GM19239 (cell line): ENCODE results near the gene ZNF799.
"Not testable (repeated sequence)": the region's sequence is repeated elsewhere in the genome, so short reads cannot be mapped to it uniquely, and the experiment has no call there.

Experiments used
- DNase-seq: peaks from one replicate; pipeline ENCODE4 v3.0.0; 2011; ENCODE audit warnings: low spot score; ENCODE audit not compliant: insufficient read length
- FAIRE-seq: peaks from 2 replicates; lab custom pipeline; 2011; peaks lifted over from hg19 to GRCh38; lab: Jason Lieb, UNC

Gene ZNF799

DNA sequence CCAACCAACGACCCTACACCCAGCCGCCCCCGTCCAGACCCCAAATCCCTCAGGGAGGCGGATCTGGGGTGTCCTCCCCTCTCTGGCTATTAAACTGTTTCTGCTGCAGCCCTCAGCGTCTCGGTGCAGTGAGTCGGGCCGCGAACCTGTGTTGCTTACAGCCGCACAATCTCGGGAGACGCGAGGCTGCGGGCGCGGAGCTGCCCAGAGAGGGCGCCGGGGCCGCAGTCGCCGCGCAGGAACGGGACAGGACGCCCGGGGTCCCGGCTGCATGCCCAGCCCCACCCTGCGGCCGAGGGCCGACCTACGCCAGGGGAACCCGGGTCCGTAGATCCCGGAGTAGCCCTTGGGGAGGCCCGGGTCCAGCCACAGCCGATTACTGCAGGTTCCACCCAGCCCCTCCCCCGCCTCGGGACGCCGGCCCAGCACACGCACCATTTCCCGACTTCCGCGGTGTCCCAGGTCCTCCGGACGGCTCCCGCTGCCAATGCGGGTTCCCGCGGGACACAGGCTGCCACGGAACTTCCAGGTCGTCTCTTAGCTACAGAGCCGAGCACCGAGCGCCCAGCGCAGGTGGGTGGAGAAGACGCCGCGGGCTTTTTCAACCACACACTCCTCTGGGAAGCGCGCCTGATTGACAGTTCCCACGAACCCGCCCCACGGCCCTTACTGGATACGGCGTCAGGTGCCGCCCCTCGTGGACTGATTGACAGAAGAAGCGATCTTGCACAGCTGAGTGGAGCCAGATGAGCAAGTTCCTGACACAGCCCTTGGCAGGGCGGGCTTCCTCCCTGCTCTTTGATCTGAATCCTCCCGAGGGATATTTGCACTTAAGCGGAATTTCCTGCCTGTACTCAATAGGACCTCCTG, at the start of gene ZNF799:
Gene ZNF799, minus strand, starts transcription at position 639 of the 870 bp plus-strand sequence. Its CDS starts 201 bp downstream, at position 438.
- DNase-seq = peak; percentile 61
- FAIRE-seq = peak; percentile 95

DNA sequence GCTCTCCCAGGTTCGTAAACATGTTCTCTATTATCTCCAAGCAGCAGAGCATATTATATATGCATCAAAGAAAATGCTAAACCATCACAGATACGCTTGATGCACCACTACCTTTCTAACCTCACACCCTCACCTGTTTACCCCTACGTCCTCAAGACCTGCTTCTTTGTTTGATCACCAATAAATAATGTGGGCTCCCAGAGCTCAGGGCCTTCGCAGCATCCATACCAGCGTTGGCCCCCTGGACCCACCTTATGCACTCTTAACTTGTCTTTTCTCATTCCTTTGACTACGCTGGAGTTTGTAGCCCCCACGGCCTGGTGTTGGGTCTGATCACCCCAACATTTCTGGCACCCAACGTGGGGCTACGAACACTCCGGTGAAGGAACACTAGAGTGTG, 49.8 kb upstream of the ZNF799 start:
- DNase-seq (no peak), FAIRE-seq (no peak)

DNA sequence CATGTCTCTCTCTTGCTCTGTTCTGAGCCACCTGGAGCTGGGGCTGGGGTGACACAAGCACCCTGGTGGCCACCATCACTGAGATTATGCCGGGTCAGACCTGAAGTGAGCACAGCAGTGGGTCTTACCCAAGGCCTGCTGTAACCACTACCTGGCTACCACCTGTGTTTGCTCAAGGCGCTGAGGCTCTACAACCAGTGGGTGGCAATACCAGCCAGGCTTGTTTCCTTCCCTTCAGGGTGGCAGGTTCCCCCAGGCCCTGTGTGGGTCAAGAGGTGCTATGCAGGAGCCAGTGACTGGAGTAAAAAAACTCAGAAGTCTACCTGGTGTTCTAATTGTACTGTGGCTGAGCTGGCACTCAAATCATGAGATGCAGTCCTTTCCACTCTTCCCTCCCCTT, 47.7 kb upstream of the ZNF799 start:
- FAIRE-seq = no peak
- DNase-seq = no peak

DNA sequence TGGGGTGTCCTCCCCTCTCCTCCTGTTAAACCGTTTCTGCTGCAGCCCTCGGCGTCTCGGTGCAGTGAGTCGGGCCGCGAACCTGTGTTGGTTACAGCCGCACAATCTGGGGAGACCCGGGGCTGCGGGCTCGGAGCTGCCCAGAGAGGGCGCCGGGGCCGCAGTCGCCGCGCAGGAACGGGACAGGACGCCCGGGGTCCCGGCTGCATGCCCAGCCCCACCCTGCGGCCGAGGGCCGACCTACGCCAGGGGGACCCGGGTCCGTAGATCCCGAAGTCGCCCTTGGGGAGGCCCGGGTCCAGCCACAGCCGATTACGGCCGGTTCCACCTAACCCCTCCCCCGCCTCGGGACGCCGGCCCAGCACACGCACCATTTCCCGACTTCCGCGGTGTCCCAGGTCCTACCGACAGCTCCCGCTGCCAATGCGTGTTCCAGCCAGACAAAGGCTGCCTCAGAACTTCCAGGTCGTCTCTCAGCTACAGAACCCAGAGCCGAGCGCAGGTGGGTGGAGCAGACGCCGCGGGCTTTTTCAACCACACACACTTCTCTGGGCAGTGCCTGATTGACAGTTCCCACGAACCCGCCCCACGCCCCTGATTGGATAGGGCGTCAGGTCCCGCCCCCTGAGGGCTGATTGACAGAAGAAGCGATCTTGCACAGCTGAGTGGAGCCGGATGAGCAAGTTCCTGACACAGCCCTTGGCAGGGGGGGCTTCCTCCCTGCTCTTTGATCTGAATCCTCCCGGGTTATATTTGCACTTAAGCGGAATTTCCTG, 39.7 kb upstream of the ZNF799 start, which contains the start of gene ZNF443:
Gene ZNF443, minus strand, starts transcription at position 481 of the 776 bp plus-strand sequence. Its CDS starts 107 bp downstream, at position 374.
- DNase-seq (peak; percentile 62), FAIRE-seq (peak; percentile 96)

DNA sequence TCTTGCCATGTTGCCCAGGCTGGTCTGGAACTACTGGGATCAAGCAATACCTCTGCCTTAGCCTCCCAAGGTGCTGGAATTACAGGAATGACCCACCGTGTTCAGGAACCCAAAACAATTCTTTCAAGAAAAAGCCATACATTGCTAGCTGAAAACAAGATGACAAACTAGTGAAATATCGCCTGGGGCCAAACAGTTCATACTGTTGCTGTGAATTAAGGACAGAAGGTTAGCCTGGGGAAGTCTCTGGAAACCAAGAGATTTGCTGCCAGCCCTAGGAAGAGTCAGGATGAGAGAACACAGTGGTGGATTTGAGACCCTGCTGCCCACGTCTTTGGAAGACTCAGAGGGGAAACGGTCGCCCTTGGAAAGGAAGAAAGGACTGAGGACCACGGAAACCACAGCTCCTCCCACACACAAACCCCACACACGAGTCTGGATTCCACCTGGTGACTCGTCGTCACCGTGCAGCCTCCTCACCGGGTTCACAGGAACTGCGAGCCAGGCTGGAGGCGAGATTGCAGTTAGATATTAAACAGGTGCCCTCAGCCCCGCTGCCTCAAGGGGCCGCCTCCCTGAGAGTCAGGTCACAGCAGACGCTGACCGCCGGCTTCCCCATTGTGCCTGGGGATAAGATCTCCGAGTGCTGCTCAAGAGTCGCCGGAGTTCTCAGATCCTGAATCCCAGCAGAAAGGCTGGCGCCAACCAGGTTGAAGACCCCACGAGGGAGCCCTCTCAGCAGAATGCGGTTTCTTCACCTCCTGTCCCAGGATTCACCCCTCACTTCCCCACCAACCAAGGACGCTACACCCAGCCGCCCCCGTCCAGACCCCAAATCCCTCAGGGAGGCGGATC, 38.8 kb upstream of the ZNF799 start:
- not testable (repeated sequence) for DNase-seq
- FAIRE-seq = peak; percentile 92

DNA sequence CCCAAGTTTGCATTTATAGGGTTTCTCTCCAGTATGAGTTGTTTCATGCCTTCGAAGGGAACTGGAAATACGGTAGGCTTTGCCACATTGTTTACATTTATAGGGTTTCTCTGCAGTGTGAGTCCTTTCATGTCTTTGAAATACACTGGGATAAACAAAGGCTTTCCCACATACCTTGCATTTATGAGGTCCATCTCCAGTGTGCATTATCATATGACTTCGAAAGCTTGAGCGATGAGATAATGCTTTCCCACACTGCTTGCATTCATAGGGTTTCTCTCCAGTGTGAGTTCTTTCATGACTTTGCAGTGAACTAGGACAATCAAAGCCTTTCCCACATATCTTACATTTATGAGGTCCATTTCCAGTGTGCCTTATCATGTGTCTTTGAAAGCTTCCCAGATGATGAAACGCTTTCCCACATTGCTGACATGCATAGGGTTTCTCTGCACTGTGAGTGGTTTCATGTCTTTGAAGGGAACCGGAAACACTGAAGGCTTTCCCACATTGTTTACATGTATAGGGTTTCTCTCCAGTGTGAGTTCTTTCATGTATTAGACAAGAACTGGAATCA, 29.7 kb upstream of the ZNF799 start:
- FAIRE-seq, DNase-seq: not testable (repeated sequence)

DNA sequence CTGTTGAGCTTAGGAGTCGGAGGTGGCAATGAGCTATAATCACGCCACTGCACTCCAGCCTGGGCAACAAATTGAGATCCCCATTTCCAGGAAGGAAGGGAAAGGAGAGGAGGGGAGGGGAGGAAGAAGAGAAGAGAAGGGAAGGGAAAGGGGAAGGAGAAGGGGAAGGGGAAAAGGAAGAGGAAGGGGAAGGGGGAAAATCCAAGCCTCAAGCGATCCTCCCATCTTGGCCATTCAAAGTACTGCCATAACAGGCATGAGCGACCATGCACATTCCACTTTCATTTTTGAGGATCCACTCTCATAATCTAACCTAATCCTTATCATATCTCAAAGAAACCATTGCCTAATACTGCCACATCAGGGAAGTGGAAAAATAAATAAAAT, 24.8 kb upstream of the ZNF799 start:
- no peak for FAIRE-seq
- DNase-seq = no peak

DNA sequence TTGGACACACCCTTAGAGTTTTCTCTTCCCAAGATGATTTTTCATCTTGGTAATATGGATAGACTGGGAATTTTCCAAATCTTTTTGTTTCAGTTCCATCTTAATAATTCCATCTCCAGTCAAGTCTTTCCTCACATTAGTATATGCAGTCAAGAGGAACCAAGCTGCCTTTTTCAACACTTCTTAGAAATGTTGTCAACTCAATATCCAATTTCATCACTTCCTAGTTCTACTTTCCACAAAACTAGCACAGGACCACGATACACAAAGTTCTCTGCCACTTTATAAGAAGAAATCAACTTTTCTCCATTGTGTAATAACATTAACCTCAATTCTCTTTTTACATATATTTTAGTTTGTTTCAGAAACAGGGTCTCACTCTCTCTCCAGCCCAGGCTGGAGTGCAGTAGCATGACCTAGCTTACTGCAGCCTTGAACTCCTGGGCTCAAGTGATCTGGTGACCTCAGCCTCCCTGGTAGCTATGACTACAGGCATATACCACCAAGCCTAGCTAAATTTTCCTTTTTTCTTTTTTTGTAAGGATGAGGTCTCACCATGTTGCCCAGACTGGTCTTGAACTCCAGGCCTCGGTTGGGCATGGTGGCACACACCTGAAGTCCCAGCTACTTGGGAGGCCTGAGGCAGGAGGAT, 24.3 kb upstream of the ZNF799 start:
- no peak for DNase-seq
- FAIRE-seq = no peak

DNA sequence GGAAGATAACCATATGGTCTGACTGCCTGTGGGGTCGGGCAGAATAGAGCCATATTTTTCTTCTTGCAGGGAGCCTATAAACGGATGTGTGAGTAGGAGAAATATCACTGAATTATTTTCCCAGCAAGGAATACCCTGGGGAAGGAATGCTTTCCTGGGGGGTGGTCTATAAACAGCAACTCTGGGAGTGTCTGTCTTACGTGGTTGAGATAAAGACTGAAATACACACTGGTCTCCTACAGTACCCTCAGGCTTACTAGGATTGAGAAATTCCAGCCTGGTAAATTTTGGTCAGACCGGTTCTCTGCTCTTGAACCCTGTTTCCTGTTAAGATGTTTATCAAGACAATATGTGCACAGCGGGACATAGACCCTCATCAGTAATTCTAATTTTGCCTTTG, 16.2 kb upstream of the ZNF799 start:
- FAIRE-seq, DNase-seq: not testable (repeated sequence)

DNA sequence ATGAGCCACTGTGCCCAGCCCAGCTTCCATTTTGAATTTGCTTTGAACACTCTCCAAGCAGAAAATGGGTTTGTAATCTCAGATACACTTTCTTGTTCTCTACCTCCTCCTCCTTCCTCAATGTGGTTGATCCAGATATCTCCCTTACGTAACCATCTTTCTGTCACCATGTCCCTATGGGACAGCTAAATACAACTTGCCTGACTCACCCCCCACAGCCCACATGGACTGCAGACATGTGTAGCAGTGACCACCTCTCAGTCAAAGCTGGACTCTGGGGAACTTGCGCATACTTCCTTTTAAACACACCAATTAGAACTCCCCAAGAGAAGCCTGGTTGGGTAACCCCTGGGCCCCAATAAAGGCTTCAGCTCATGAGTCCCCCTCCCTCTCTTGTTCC, 10.8 kb upstream of the ZNF799 start:
- no peak for DNase-seq
- no peak for FAIRE-seq

DNA sequence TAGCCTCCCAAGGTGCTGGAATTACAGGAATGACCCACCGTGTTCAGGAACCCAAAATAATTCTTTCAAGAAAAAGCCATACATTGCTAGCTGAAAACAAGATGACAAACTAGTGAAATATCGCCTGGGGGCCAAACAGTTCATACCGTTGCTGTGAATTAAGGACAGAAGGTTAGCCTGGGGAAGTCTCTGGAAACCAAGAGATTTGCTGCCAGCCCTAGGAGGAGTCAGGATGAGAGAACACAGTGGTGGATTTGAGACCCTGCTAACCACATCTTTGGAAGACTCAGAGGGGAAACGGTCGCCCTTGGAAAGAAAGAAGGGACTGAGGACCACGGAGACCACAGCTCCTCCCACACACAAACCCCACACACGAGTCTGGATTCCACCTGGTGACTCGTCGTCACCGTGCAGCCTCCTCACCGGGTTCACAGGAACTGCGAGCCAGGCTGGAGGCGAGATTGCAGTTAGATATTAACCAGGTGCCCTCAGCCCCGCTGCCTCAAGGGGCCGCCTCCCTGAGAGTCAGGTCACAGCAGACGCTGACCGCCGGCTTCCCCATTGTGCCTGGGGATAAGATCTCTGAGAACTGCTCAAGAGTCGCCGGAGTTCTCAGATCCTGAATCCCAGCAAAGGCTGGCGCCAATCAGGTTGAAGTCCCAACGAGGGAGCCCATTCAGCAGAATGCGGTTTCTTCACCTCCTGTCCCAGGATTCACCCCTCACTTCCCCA, 1.0 kb downstream of the ZNF799 start:
- DNase-seq = not testable (repeated sequence)
- peak; percentile 98 for FAIRE-seq

DNA sequence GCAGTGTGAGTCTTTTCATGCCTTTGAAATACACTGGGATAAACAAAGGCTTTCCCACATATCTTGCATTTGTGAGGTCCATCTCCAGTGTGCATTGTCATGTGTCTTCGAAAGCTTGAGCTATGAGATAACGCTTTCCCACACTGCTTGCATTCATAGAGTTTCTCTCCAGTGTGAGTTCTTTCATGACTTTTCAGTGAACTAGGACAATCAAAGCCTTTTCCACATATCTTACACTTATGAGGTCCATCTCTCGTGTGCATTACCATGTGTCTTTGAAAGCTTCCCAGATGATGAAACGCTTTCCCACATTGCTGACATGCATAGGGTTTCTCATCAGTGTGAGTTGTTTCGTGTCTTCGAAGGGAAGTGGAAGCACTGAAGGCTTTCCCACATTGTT, 9.9 kb downstream of the ZNF799 start:
- FAIRE-seq = not testable (repeated sequence)

DNA sequence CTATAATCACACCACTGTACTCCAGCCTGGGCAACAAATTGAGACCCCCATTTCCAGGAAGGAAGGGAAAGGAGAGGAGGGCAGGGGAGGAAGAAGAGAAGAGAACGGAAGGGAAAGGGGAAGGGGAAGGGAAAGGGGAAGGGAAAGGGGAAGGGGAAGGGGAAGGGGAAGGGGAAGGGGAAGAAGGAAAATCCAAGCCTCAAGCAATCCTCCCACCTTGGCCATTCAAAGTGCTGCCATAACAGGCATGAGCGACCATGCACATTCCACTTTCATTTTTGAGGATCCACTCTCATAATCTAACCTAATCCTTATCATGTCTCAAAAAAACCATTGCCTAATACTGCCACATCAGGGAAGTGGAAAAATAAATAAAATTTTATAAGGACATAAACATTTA, 14.7 kb downstream of the ZNF799 start:
- not testable (repeated sequence) for DNase-seq, FAIRE-seq

More for the DNA sequence above, 9.9 kb downstream of the ZNF799 start:
- DNase-seq = not testable (repeated sequence)

DNA sequence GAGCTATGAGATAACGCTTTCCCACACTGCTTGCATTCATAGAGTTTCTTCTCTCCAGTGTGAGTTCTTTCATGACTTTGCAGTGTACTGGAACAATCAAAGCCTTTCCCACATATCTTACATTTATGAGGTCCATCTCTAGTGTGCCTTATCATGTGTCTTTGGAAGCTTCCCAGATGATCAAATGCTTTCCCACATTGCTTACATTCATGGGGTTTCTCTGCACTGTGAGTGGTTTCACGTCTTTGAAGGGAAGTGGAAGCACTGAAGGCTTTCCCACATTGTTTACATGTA, 20.7 kb downstream of the ZNF799 start:
- FAIRE-seq = no peak
- no peak for DNase-seq

DNA sequence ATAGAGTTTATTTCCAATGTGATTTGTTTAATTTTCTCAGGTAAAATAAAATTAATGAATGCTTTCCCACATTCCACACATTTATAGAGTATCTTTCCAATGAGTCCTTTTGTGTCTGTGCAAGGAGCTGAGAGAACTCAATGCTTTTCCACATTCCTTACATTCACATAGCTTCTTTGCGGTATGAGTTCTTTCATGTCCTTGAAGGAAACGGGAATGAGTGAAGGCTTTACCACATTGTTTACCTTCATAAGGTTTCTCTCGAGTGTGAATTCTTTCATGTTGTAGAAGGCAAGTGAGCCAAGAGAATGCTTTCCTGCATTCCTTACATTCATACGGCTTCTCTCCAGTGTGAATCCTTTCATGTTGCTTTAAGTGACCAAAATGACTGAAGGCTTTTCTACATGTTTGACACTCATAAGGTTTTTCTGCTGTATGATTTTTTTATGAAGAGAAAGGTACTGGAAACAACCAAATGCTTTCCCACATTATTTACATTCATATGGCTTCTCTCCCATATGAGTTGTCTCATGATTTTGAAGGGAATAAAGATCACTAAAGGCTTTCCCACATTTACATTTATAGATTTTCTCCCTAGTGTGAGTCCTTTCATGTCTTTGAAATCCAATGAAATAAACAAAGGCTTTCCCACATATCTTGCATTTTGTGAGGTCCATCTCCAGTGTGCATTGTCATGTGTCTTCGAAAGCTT, 21.2 kb downstream of the ZNF799 start:
- DNase-seq = no peak
- FAIRE-seq = no peak

DNA sequence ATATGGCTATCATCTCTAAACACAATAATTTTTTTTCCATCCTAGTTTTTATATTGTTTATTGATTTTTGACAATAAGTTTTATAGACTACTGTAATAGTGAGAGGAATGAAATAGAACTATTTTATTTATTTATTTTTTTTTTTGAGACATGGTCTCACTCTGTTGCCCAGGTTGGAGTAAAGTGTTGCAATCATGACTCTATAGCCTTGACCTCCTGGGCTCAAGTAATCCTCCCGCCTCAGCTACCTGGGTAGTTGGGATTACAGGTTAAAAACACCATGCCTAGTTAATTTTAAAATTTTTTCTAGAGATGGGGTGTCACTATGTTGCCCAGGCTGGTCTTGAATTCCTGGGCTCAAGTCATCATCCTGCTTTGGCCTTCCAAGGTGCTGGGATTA, 27.0 kb downstream of the ZNF799 start:
- DNase-seq (no peak), FAIRE-seq (no peak)

DNA sequence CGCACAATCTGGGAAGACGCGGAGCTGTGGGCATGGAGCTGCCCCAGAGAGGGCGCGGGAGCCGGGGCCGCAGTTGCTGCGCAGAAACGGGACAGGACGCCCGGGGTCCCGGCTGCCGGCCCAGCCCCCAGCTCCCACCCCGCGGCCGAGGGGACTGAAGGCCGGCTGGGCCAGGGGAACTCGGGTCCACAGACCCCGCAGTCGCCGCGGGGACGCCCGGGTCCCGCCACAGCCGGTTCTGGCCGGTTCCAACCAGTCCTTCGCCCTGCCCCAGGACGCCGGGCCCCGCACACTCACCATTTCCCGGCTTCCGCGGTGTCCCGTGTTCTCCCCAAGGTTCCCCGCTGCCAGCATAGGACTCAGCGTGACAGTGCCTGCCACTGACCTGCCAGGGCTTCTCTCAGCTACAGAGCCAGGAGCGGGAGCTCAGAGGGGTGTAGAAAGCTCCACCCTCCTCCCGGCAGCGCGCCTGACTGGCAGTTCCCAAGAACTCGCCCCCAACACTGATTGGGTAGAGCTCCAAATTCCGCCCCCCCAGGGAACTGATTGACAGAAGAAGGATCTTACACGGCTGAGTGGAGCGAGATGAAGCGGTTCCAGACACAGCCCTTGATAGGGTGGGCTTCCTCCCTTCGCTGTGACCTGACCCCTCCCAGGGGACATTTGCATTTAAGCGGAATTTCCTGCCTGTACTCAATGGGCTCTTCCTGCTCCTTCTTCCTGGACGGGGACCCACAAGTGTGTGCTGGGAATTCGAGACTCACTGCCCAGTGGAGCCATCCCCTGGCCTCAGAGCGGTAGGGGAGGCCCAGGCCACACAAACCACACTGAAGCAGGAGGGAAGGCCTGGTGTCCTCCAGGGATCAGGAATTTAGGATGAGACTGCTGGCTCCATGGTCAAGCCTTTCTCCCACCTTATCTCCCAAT, 35.6 kb downstream of the ZNF799 start, which contains the start of gene ZNF442:
Gene ZNF442, minus strand, starts transcription at position 448 of the 927 bp plus-strand sequence. CDS start 2,052 bp downstream, outside the sequence.
- DNase-seq (peak; percentile 96), FAIRE-seq (peak; percentile 97)
